Sigmoid colon (tissue), 7 donors: ENCODE results near the gene WASF2. TPM values are rescaled to one million over a fixed set of nuclear protein-coding genes. Genes with fewer than 3 reads are reported as not detected.
A peak's percentile ranks its signal among the peaks of the same experiment; 100 is the strongest.

Source experiments
- DNase-seq: peaks from one replicate; pipeline ENCODE4 v3.0.0-alpha.2; 2019
- H3K27ac ChIP-seq, 4 donors: fragments of 200-600 bp; sonication (generic); one replicate each; pipeline ENCODE4 v1.5.1; 2016 to 2019; ENCODE audit warnings: mild to moderate bottlenecking in 1 of 4
- H3K27me3 ChIP-seq, 3 donors: fragments of 200-600 bp; sonication (generic); one replicate each; pipeline ENCODE4 v1.5.1; 2019; ENCODE audit warnings: mild to moderate bottlenecking in 1 of 3
- H3K36me3 ChIP-seq, 4 donors: fragments of 200-600 bp; sonication (generic); one replicate each; pipeline ENCODE4 v1.5.1; 2016 to 2019
- H3K4me1 ChIP-seq, 4 donors: fragments of 200-600 bp; sonication (generic); one replicate each; pipeline ENCODE4 v1.5.1; 2017 to 2019
- H3K4me3 ChIP-seq, 4 donors: fragments of 200-600 bp; sonication (generic); one replicate each; pipeline ENCODE4 v1.5.1; 2017 to 2019; ENCODE audit warnings: mild to moderate bottlenecking in 2 of 4, moderate library complexity in 1 of 4
- H3K9me3 ChIP-seq, 4 donors: fragments of 200-600 bp in 3 of 4; sonication (generic) in 3 of 4; one replicate each; pipeline versions ENCODE4 v1.5.1 to v1.6.1; 2013 to 2019
- EP300 ChIP-seq, 4 donors: sonication (generic); formaldehyde crosslinking; IDR thresholded peaks; one replicate each; pipeline ENCODE4 v1.6.1; 2017; ENCODE audit warnings: antibody characterized with exemption in 4 of 4
- POLR2A ChIP-seq, 2 donors: fragments of 450-650 bp; IDR thresholded peaks; one replicate each; pipeline ENCODE4 v1.6.1; 2016; ENCODE audit warnings: antibody characterized with exemption in 2 of 2, mild to moderate bottlenecking in 2 of 2, moderate library complexity in 2 of 2
- POLR2AphosphoS5 ChIP-seq, 4 donors: sonication (generic); formaldehyde crosslinking; IDR thresholded peaks; one replicate each; pipeline ENCODE4 v1.6.1; 2017; ENCODE audit warnings: antibody characterized with exemption in 4 of 4
- WGBS, 2 donors: extraction: QIAGEN DNeasy Blood & Tissue Kit; methylation state at CpG; one replicate each; pipeline ENCODE4 v1.1.7; 2013; 5-methylcytosine and 5-hydroxymethylcytosine counted together
- intact Hi-C: fragments of 100-400 bp; cut with DNase I; formaldehyde crosslinking; loops from one replicate; pipeline ENCODE4 v1.15.1; 2023
- polyA plus RNA-seq, 3 donors: library from polyadenylated mRNA; stranded (reverse); fragments of 200-250 nt; gene quantifications; one replicate each; pipeline ENCODE4 v1.2.3, GENCODE V29; 2013
- total RNA-seq, 4 donors: library from RNA; depleted of rRNA; stranded (reverse); fragments of >200 nt; gene quantifications; one replicate each; pipeline ENCODE4 v1.1.0, GENCODE V29; 2016
- TF ChIP-seq, protein P1 (sequence below), 4 experiments: fragments of 450-650 bp in 3 of 4; fragments of 200-600 bp in 1 of 4; IDR thresholded peaks; one replicate each; pipeline ENCODE4 v1.5.1; 2016 to 2019; ENCODE audit warnings: antibody characterized with exemption in 4 of 4, mild to moderate bottlenecking in 3 of 4, moderate library complexity in 2 of 4
- donor health status: healthy with polysubstance abuse.
- donor health status: Bipolar disorder and iron deficiency.
- donor health status: healthy.

Gene WASF2
- total and polyA plus RNA-seq, 7 donors = 30.0 to 69.6 (median 56.9) TPM

GRCh38 chr1:27398405-27399149, 91.4 kb downstream of the WASF2 start:
- no peak for DNase-seq
- WGBS, 2 donors = 54 to 81% methylated on average over 4 of the region's 4 CpGs
- Histone ChIP-seq H3K9me3 (no peaks in the 10 kb centered on the region), H3K27ac (no peak overlapping the region), H3K4me1 (peaks cover 0 to 56% (median 34%) of the 10 kb centered on the region in 4 donors), H3K27me3 (no peaks in the 10 kb centered on the region), H3K36me3 (no peaks in the 10 kb centered on the region), H3K4me3 (no peak overlapping the region)
- intact Hi-C loops = loop anchor here (10.0 kb wide), 2 partner anchors 64 to 404 kb away; partner anchors contain the start of gene TRNP1
- TF ChIP-seq, protein P1, sequence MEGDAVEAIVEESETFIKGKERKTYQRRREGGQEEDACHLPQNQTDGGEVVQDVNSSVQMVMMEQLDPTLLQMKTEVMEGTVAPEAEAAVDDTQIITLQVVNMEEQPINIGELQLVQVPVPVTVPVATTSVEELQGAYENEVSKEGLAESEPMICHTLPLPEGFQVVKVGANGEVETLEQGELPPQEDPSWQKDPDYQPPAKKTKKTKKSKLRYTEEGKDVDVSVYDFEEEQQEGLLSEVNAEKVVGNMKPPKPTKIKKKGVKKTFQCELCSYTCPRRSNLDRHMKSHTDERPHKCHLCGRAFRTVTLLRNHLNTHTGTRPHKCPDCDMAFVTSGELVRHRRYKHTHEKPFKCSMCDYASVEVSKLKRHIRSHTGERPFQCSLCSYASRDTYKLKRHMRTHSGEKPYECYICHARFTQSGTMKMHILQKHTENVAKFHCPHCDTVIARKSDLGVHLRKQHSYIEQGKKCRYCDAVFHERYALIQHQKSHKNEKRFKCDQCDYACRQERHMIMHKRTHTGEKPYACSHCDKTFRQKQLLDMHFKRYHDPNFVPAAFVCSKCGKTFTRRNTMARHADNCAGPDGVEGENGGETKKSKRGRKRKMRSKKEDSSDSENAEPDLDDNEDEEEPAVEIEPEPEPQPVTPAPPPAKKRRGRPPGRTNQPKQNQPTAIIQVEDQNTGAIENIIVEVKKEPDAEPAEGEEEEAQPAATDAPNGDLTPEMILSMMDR (IDR thresholded peaks at IDR 0.05) = no peak
- no peak for TF ChIP-seq EP300 (IDR thresholded peaks at IDR 0.05)
- no peak for TF ChIP-seq POLR2AphosphoS5 (IDR thresholded peaks at IDR 0.05)
- TF ChIP-seq POLR2A (IDR thresholded peaks at IDR 0.05) = no peak

- intact Hi-C loops = loop anchor here (10.0 kb wide), 2 partner anchors 63 to 403 kb away; partner anchors contain the start of gene TRNP1
Measured at GRCh38 chr1:27397749-27398148, 92.2 kb downstream of the WASF2 start.

DNA sequence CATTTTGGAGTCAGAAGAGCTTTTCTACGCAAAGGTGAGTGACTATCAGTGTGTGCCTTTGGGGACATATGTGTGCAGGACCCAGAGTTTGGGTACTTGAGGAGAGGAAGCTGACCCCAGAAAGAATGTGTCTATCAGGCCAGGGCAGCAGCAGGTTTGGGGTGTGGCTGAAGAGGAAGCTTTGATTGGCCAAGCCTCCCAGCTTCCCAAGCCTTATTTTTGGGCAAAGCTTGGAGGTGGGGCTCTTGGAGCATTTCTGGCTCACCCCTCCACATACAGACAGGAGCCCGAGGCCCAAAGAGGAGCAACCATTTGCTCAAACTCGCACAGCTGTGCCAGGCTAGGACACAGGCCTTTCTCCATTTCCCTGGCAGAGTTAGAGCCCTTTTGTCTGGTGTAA, 92.9 kb downstream of the WASF2 start:
- WGBS, 2 donors = 75 to 83% methylated on average over 3 of the region's 3 CpGs
- no peaks in the 10 kb centered on the region for H3K27me3 ChIP-seq
- no peaks in the 10 kb centered on the region for H3K9me3 ChIP-seq
- intact Hi-C loops = loop anchor here (10.0 kb wide), 2 partner anchors 62 to 402 kb away; partner anchors contain the start of gene TRNP1
- no peak for DNase-seq
- no peaks in the 10 kb centered on the region for H3K36me3 ChIP-seq
- H3K27ac ChIP-seq = no peak overlapping the region
- peaks cover 0 to 49% (median 29%) of the 10 kb centered on the region in 4 donors for H3K4me1 ChIP-seq
- no peak overlapping the region for H3K4me3 ChIP-seq
- TF ChIP-seq EP300 (IDR thresholded peaks at IDR 0.05) = no peak

More at GRCh38 chr1:27397749-27398148, 92.2 kb downstream of the WASF2 start:
- DNase-seq = no peak
- Histone ChIP-seq H3K27ac (no peak overlapping the region), H3K36me3 (no peaks in the 10 kb centered on the region), H3K4me3 (no peak overlapping the region), H3K4me1 (peaks cover 0 to 49% (median 29%) of the 10 kb centered on the region in 4 donors), H3K27me3 (no peaks in the 10 kb centered on the region), H3K9me3 (no peaks in the 10 kb centered on the region)
- TF ChIP-seq EP300 (IDR thresholded peaks at IDR 0.05) (no peak), POLR2A (IDR thresholded peaks at IDR 0.05) (no peak), POLR2AphosphoS5 (IDR thresholded peaks at IDR 0.05) (no peak)
- TF ChIP-seq, protein P1 (IDR thresholded peaks at IDR 0.05) = no peak
- 60 to 78% methylated on average over 7 of the region's 7 CpGs for WGBS, 2 donors

- peaks cover 0 to 50% (median 31%) of the 10 kb centered on the region in 4 donors for H3K4me1 ChIP-seq
- peak; percentile 87 for DNase-seq
- no peak overlapping the region for H3K27ac ChIP-seq
- intact Hi-C loops = loop anchor here (10.0 kb wide), 2 partner anchors 61 to 401 kb away; partner anchors contain the start of gene TRNP1
- TF ChIP-seq, protein P1 (IDR thresholded peaks at IDR 0.05) = peak; percentile 80 to 95 (median 90)
- no peak for TF ChIP-seq EP300 (IDR thresholded peaks at IDR 0.05)
- H3K9me3 ChIP-seq = no peaks in the 10 kb centered on the region
- no peak overlapping the region for H3K4me3 ChIP-seq
- no peaks in the 10 kb centered on the region for H3K36me3 ChIP-seq
- no peaks in the 10 kb centered on the region for H3K27me3 ChIP-seq
- 5 to 9% methylated on average over 10 of the region's 10 CpGs for WGBS, 2 donors
Measured at GRCh38 chr1:27395441-27396195, 94.3 kb downstream of the WASF2 start.

DNA sequence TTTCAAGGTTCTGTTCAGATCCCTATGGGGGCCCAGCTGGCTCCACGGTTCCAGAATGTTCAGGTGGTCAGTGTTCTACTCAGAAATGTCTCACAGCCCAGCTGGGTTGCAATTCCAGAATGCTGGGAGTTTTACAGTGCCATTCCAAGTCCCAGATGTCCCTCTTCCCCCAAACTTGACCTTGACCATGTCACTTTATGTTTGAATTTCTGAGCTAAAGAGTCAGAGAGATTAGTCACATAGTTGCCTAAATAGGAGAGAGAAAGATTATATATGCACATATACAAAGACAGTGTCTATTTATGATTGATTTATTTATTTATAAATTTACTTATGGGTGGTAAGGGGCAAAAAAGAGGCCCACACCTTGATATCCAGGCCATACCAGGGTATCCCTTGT, 95.0 kb downstream of the WASF2 start:
- intact Hi-C loops = loop anchor here (5.0 to 10.0 kb wide), 3 partner anchors 60 to 400 kb away; partner anchors contain the start of gene TRNP1
- TF ChIP-seq POLR2A (IDR thresholded peaks at IDR 0.05) = no peak
- TF ChIP-seq, protein P1 (IDR thresholded peaks at IDR 0.05) = no peak
- no peak for TF ChIP-seq POLR2AphosphoS5 (IDR thresholded peaks at IDR 0.05)
- no peak for TF ChIP-seq EP300 (IDR thresholded peaks at IDR 0.05)
- no peaks in the 10 kb centered on the region for H3K36me3 ChIP-seq
- 69 to 77% methylated on average over 1 of the region's 1 CpG for WGBS, 2 donors
- no peaks in the 10 kb centered on the region for H3K9me3 ChIP-seq
- H3K27me3 ChIP-seq = no peaks in the 10 kb centered on the region
- H3K4me1 ChIP-seq = peaks cover 0 to 45% (median 29%) of the 10 kb centered on the region in 4 donors
- DNase-seq = no peak
- H3K4me3 ChIP-seq = no peak overlapping the region
- H3K27ac ChIP-seq = no peak overlapping the region
